Measurements from ENCODE around the gene G2E3.

- TF ChIP-seq EP300 (IDR thresholded peaks at IDR 0.05) (no peak), POLR2A (IDR thresholded peaks at IDR 0.05) (no peak), CTCF (IDR thresholded peaks at IDR 0.05) (no peak)
Measured at GRCh38 chr14:30600922-30601918, 42.3 kb downstream of the G2E3 start.

Measured in sigmoid colon (tissue), 4 donors.